Endothelial cell of umbilical vein (primary cell): ENCODE data around the gene PRDM16. TPM values are rescaled to one million over a fixed set of nuclear protein-coding genes. Genes with fewer than 3 reads are reported as not detected.

Source experiments
- BruUV-seq: library from RNA; stranded (reverse); fragments of 400-500 nt; replicated peaks from 2 replicates; lab custom pipeline; 2021; lab: Mats Ljungman, UMichigan
- CTCF ChIA-PET: fragments of 300-600, 350-600 bp; sonication (Branson Sonifier 250); formaldehyde crosslinking; loops from one replicate; lab custom pipeline; 2021; ENCODE audit warnings: antibody characterized with exemption, inconsistent platforms; lab: Charles Lee
- POLR2A ChIA-PET: fragments of 300-600, 350-600 bp; sonication (Branson Sonifier 250); formaldehyde crosslinking; loops from one replicate; lab custom pipeline; 2021; ENCODE audit warnings: antibody characterized with exemption, inconsistent platforms; lab: Charles Lee
- DNase-seq: peaks from one replicate; pipeline ENCODE4 v3.0.0-alpha.2; 2011; ENCODE audit warnings: low read depth, low spot score
- FAIRE-seq: peaks from 2 replicates; lab custom pipeline; 2011; peaks lifted over from hg19 to GRCh38; lab: Jason Lieb, UNC
- H2AFZ ChIP-seq: 2 replicates; pipeline ENCODE4 v1.6.0; 2012; ENCODE audit warnings: low read depth, low read length, control low read depth, inconsistent platforms
- H3K27ac ChIP-seq: 2 replicates; pipeline ENCODE4 v1.5.1; 2011; ENCODE audit warnings: low read depth, mild to moderate bottlenecking, control low read depth, low read length, moderate library complexity; ENCODE audit not compliant: insufficient read depth
- H3K27me3 ChIP-seq, 2 experiments: 2 replicates each; pipeline versions ENCODE4 v1.6.0 to v1.6.1; 2011; ENCODE audit warnings: low read length in 2 of 2, mixed read lengths in 1 of 2; ENCODE audit not compliant: control insufficient read depth in 2 of 2, insufficient read depth in 2 of 2
- H3K36me3 ChIP-seq, 2 experiments: 2 replicates in 1 of 2; 3 replicates in 1 of 2; pipeline ENCODE4 v1.5.1; 2011; ENCODE audit warnings: low read length in 2 of 2, mild to moderate bottlenecking in 1 of 2, moderate library complexity in 1 of 2; ENCODE audit not compliant: control insufficient read depth in 2 of 2, insufficient read depth in 2 of 2; ENCODE audit errors: extremely low read depth in 1 of 2
- H3K4me1 ChIP-seq: 3 replicates; pipeline ENCODE4 v1.5.1; 2011; ENCODE audit warnings: mild to moderate bottlenecking, low read length; ENCODE audit not compliant: control insufficient read depth, insufficient read depth; ENCODE audit errors: extremely low read depth
- H3K4me2 ChIP-seq: 2 replicates; pipeline ENCODE4 v1.6.1; 2011; ENCODE audit warnings: low read length, control low read depth, mixed read lengths; ENCODE audit not compliant: insufficient read depth
- H3K4me3 ChIP-seq, 3 experiments: fragments of 200-600 bp in 1 of 3; sonication (generic), shearing (Covaris generic) in 1 of 3; replicated peaks in 1 of 3; 2 replicates each; pipeline ENCODE4 v1.5.1; 2011 to 2016; ENCODE audit warnings: control low read depth in 3 of 3, low read length in 3 of 3, mild to moderate bottlenecking in 2 of 3, inconsistent platforms in 1 of 3, low read depth in 1 of 3, moderate library complexity in 1 of 3; ENCODE audit not compliant: insufficient read depth in 1 of 3
- H3K79me2 ChIP-seq: 2 replicates; pipeline ENCODE4 v1.6.0; 2012; ENCODE audit warnings: low read length, inconsistent platforms; ENCODE audit not compliant: control insufficient read depth, insufficient read depth
- H3K9ac ChIP-seq: replicated peaks from 2 replicates; pipeline ENCODE3; 2011; ENCODE audit warnings: low read length, control low read depth; ENCODE audit not compliant: insufficient read depth; ENCODE audit errors: extremely low read depth
- H3K9me1 ChIP-seq: replicated peaks from 3 replicates; pipeline ENCODE4 v1.6.0; 2011; ENCODE audit warnings: mild to moderate bottlenecking, low read length; ENCODE audit not compliant: control insufficient read depth, insufficient read depth; ENCODE audit errors: extremely low read depth
- H3K9me3 ChIP-seq: replicated peaks from 2 replicates; pipeline ENCODE4 v1.5.1; 2012; ENCODE audit warnings: low read length, inconsistent platforms; ENCODE audit not compliant: control insufficient read depth, insufficient read depth
- H4K20me1 ChIP-seq: replicated peaks from 2 replicates; pipeline ENCODE3; 2011; ENCODE audit warnings: mild to moderate bottlenecking, low read length; ENCODE audit not compliant: control insufficient read depth, insufficient read depth; ENCODE audit errors: extremely low read depth
- CTCF ChIP-seq, 2 donors: IDR thresholded peaks; 1 replicate in 1 of 2; 2 replicates in 1 of 2; pipeline ENCODE4 v1.5.1; 2011; ENCODE audit warnings: low read length in 2 of 2, mild to moderate bottlenecking in 2 of 2, moderate library complexity in 2 of 2, control low read depth in 1 of 2, inconsistent platforms in 1 of 2, low read depth in 1 of 2; ENCODE audit not compliant: insufficient read depth in 1 of 2; ENCODE audit errors: extremely low read depth in 1 of 2
- EZH2 ChIP-seq: IDR thresholded peaks from 2 replicates; pipeline ENCODE4 v1.6.1; 2012; ENCODE audit warnings: borderline replicate concordance, low read depth, mild to moderate bottlenecking, moderate library complexity, low read length, inconsistent platforms; ENCODE audit not compliant: severe bottlenecking
- FOS ChIP-seq: IDR thresholded peaks from 2 replicates; pipeline ENCODE4 v1.6.1; 2011; ENCODE audit warnings: mild to moderate bottlenecking, low read length, moderate library complexity, borderline replicate concordance; ENCODE audit not compliant: insufficient read depth
- GATA2 ChIP-seq: IDR thresholded peaks from 2 replicates; pipeline ENCODE4 v1.7.0; 2011; ENCODE audit warnings: low read depth, mild to moderate bottlenecking, moderate library complexity, mixed read lengths, low read length; ENCODE audit not compliant: insufficient read length, insufficient read depth
- JUN ChIP-seq: IDR thresholded peaks from 2 replicates; pipeline ENCODE4 v1.6.1; 2011; ENCODE audit warnings: borderline replicate concordance, low read depth; ENCODE audit not compliant: insufficient read length, insufficient read depth
- MAX ChIP-seq: IDR thresholded peaks from 2 replicates; pipeline ENCODE4 v1.6.1; 2011; ENCODE audit not compliant: insufficient read depth, insufficient read length
- MYC ChIP-seq: IDR thresholded peaks from one replicate; pipeline ENCODE4 v1.6.1; 2011; ENCODE audit warnings: mild to moderate bottlenecking, low read depth, low read length
- POLR2A ChIP-seq: IDR thresholded peaks from 2 replicates; pipeline ENCODE4 v1.6.1; 2012; ENCODE audit warnings: low read depth, mild to moderate bottlenecking, control low read depth, low read length
- POLR2AphosphoS5 ChIP-seq: IDR thresholded peaks from 2 replicates; pipeline ENCODE4 v1.6.1; 2012; ENCODE audit warnings: low read depth, mild to moderate bottlenecking, control low read depth, low read length, moderate library complexity; ENCODE audit not compliant: insufficient read depth
- dilution Hi-C: fragments of 300-500 bp; cut with MboI; formaldehyde crosslinking; loops from one replicate; pipeline ENCODE4 v1.15.0; 2019; ENCODE audit warnings: low sequenced_read_pairs; ENCODE audit not compliant: extremely low pct_ligation_motif_present
- intact Hi-C: fragments of 100-400 bp; cut with micrococcal nuclease; formaldehyde crosslinking; loops from one replicate; pipeline ENCODE4 v1.10.0; 2022
- polyA plus RNA-seq, 4 experiments: library from polyadenylated mRNA; depleted of rRNA in 3 of 4; stranded (reverse) in 3 of 4; unstranded in 1 of 4; fragments of >200 nt; gene quantifications; 2 replicates each; pipeline versions ENCODE4 v1.2.1 to v1.2.3, GENCODE V29; 2011 to 2012; ENCODE audit warnings: missing spikeins in 1 of 4
- total RNA-seq: library from RNA; stranded (reverse); gene quantifications from 2 replicates; pipeline ENCODE4 v1.2.3, GENCODE V29; 2021

PRDM16 gene
- total and polyA plus RNA-seq, 2 donors (not counting 3 experiments of a cell fraction or from before 2014, with no cell fraction given): not detected

GRCh38 chr1:3074800-3075199 lies 5.8 kb downstream of the PRDM16 start:
- H3K9me3 ChIP-seq: no peaks in the 10 kb centered on the region
- no peaks in the 10 kb centered on the region for H4K20me1 ChIP-seq
- DNase-seq: no peak
- no peak for TF ChIP-seq FOS
- no peak for TF ChIP-seq JUN
- H3K4me3 ChIP-seq: no peak overlapping the region
- ChIA-PET CTCF (no interaction called here), POLR2A (no interaction called here)
- H3K4me1 ChIP-seq: no peaks in the 10 kb centered on the region
- dilution Hi-C loops: no loop called here
- no peaks in the 10 kb centered on the region for H3K36me3 ChIP-seq
- intact Hi-C loops: no loop called here
- no peaks in the 10 kb centered on the region for H3K79me2 ChIP-seq
- FAIRE-seq: no peak
- H3K27ac ChIP-seq: no peak overlapping the region
- H3K4me2 ChIP-seq: no peak overlapping the region
- BruUV-seq: no TSS peak
- H3K9ac ChIP-seq: no peak overlapping the region
- H2AFZ ChIP-seq: no peak overlapping the region
- no peaks in the 10 kb centered on the region for H3K9me1 ChIP-seq
- peaks cover 32 to 39% of the 10 kb centered on the region in 2 experiments for H3K27me3 ChIP-seq

GRCh38 chr1:3075666-3076362 lies 6.8 kb downstream of the PRDM16 start:
- H3K79me2 ChIP-seq: no peaks in the 10 kb centered on the region
- H3K27ac ChIP-seq: no peak overlapping the region
- FAIRE-seq: no peak
- dilution Hi-C loops (no loop called here), intact Hi-C loops (no loop called here)
- H3K4me2 ChIP-seq: no peak overlapping the region
- no TSS peak for BruUV-seq
- H3K9ac ChIP-seq: no peak overlapping the region
- H2AFZ ChIP-seq: no peak overlapping the region
- POLR2A ChIA-PET: no interaction called here
- no peaks in the 10 kb centered on the region for H3K36me3 ChIP-seq
- H3K9me3 ChIP-seq: no peaks in the 10 kb centered on the region
- peaks cover 32 to 36% of the 10 kb centered on the region in 2 experiments for H3K27me3 ChIP-seq
- DNase-seq: no peak
- H3K4me3 ChIP-seq: no peak overlapping the region
- TF ChIP-seq MYC: no peak
- no peak for TF ChIP-seq EZH2
- TF ChIP-seq JUN: no peak
- no peak for TF ChIP-seq GATA2
- TF ChIP-seq CTCF (IDR thresholded peaks at IDR 0.05; ENCODE audit: extremely low read depth in 1 of 2, insufficient read depth in 1 of 2, low read depth in 1 of 2, low read length in 2 of 2): no peak
- TF ChIP-seq POLR2A: no peak
- no peak for TF ChIP-seq POLR2AphosphoS5
- TF ChIP-seq FOS: no peak
- TF ChIP-seq MAX: no peak
- no peaks in the 10 kb centered on the region for H4K20me1 ChIP-seq
- H3K4me1 ChIP-seq: no peaks in the 10 kb centered on the region
- no peaks in the 10 kb centered on the region for H3K9me1 ChIP-seq
- CTCF ChIA-PET: no interaction called here
